Transverse colon (tissue), 4 donors: ENCODE results near the gene TOMM70. TPM values are rescaled to one million over a fixed set of nuclear protein-coding genes. Genes with fewer than 3 reads are reported as not detected.

Experiments
- DNase-seq: peaks from one replicate; pipeline ENCODE4 v3.0.0-alpha.2; 2019
- H3K27ac ChIP-seq, 4 donors: fragments of 200-600 bp; sonication (generic); 2 replicates each; pipeline ENCODE4 v1.5.1; 2016 to 2018; ENCODE audit warnings: inconsistent platforms in 4 of 4
- H3K27me3 ChIP-seq: fragments of 200-600 bp; sonication (generic); 2 replicates; pipeline ENCODE4 v1.5.1; 2017; ENCODE audit warnings: inconsistent platforms
- H3K36me3 ChIP-seq, 4 donors: fragments of 200-600 bp; sonication (generic); 2 replicates each; pipeline ENCODE4 v1.5.1; 2017 to 2019; ENCODE audit warnings: inconsistent platforms in 4 of 4
- H3K4me1 ChIP-seq, 4 donors: fragments of 200-600 bp; sonication (generic); 2 replicates each; pipeline ENCODE4 v1.5.1; 2017 to 2020; ENCODE audit warnings: inconsistent platforms in 4 of 4
- H3K4me3 ChIP-seq, 4 donors: fragments of 200-600 bp; sonication (generic); 1 replicate in 1 of 4; 2 replicates in 3 of 4; pipeline versions ENCODE4 v1.5.1 to v1.6.1; 2017 to 2019; ENCODE audit warnings: inconsistent platforms in 4 of 4
- H3K9me3 ChIP-seq, 2 donors: fragments of 200-600 bp; sonication (generic); 2 replicates each; pipeline ENCODE4 v1.5.1; 2017 to 2019; ENCODE audit warnings: inconsistent platforms in 2 of 2
- CTCF ChIP-seq, 5 experiments: fragments of 200-600 bp in 3 of 5; fragments of 450-650 bp in 2 of 5; sonication (generic) in 3 of 5; IDR thresholded peaks; 1 replicate in 2 of 5; 2 replicates in 3 of 5; pipeline ENCODE4 v1.5.1; 2016 to 2017; ENCODE audit warnings: antibody characterized with exemption in 5 of 5, inconsistent platforms in 3 of 5, mild to moderate bottlenecking in 2 of 5, moderate library complexity in 1 of 5
- EP300 ChIP-seq: sonication (generic); formaldehyde crosslinking; IDR thresholded peaks from one replicate; pipeline ENCODE4 v1.6.1; 2017; ENCODE audit warnings: antibody characterized with exemption, low read depth
- POLR2A ChIP-seq: fragments of 450-650 bp; IDR thresholded peaks from one replicate; pipeline ENCODE4 v1.6.1; 2016; ENCODE audit warnings: antibody characterized with exemption, mild to moderate bottlenecking, moderate library complexity
- POLR2AphosphoS5 ChIP-seq, 3 donors: sonication (generic); formaldehyde crosslinking; IDR thresholded peaks; one replicate each; pipeline ENCODE4 v1.6.1; 2016; ENCODE audit warnings: antibody characterized with exemption in 3 of 3
- WGBS, 2 donors: methylation state at CpG; one replicate each; pipeline ENCODE4 v1.1.5; 2018; ENCODE audit warnings: low coverage in 1 of 2; 5-methylcytosine and 5-hydroxymethylcytosine counted together
- in situ Hi-C, 4 donors: fragments of 200-750 bp; cut with MboI; loops; one replicate each; pipeline versions ENCODE4 v1.15.0 to v1.15.1; 2017; ENCODE audit warnings: low sequenced_read_pairs in 3 of 4, low pct_ligation_motif_present in 1 of 4, low pct_unique_long_range_greater_than_20kb in 1 of 4
- intact Hi-C: fragments of 100-400 bp; cut with DNase I; formaldehyde crosslinking; loops from one replicate; pipeline ENCODE4 v1.15.1; 2023; ENCODE audit warnings: low total_unique reads
- total RNA-seq, 4 donors: library from RNA; depleted of rRNA; stranded (reverse); fragments of >200 nt; gene quantifications; one replicate each; pipeline ENCODE4 v1.1.0, GENCODE V29; 2016

The TOMM70 gene
- total RNA-seq, 4 donors from 2014 or later = 13.1 to 38.1 (median 33.0) TPM

GRCh38 chr3:100411091-100411982 lies 10.4 kb upstream of the TOMM70 start:
- Histone ChIP-seq H3K4me3 (no peak overlapping the region), H3K36me3 (peaks cover 0 to 11% (median 0%) of the 10 kb centered on the region in 4 donors), H3K27ac (no peak overlapping the region), H3K27me3 (no peaks in the 10 kb centered on the region), H3K4me1 (peaks cover 0 to 5% (median 0%) of the 10 kb centered on the region in 4 donors), H3K9me3 (peaks cover 0 to 9% of the 10 kb centered on the region in 2 donors)
- no peak for DNase-seq
- in situ Hi-C loops = no loop called here
- 97 to 100% methylated on average over 2 of the region's 2 CpGs for WGBS, 2 donors
- TF ChIP-seq POLR2AphosphoS5 (IDR thresholded peaks at IDR 0.05) (no peak), CTCF (IDR thresholded peaks at IDR 0.05) (no peak), POLR2A (no peak), EP300 (no peak)
- intact Hi-C loops = no loop called here

- no peak for TF ChIP-seq CTCF (IDR thresholded peaks at IDR 0.05)
- no peak for TF ChIP-seq EP300
- TF ChIP-seq POLR2A = no peak
- no peak for TF ChIP-seq POLR2AphosphoS5 (IDR thresholded peaks at IDR 0.05)
- no peak for DNase-seq
- H3K27me3 ChIP-seq = no peaks in the 10 kb centered on the region
- 86 to 96% methylated on average over 1 to 4 of the region's 4 CpGs for WGBS, 2 donors
- H3K4me1 ChIP-seq = peaks cover 0 to 12% (median 5%) of the 10 kb centered on the region in 4 donors
- in situ Hi-C loops = no loop called here
- H3K27ac ChIP-seq = no peak overlapping the region
- H3K4me3 ChIP-seq = no peak overlapping the region
- intact Hi-C loops = no loop called here
- peaks cover 0 to 11% (median 0%) of the 10 kb centered on the region in 4 donors for H3K36me3 ChIP-seq
- peaks cover 0 to 9% of the 10 kb centered on the region in 2 donors for H3K9me3 ChIP-seq
These were observed 7.2 kb upstream of the TOMM70 start for GRCh38 chr3:100407977-100408532.

DNA sequence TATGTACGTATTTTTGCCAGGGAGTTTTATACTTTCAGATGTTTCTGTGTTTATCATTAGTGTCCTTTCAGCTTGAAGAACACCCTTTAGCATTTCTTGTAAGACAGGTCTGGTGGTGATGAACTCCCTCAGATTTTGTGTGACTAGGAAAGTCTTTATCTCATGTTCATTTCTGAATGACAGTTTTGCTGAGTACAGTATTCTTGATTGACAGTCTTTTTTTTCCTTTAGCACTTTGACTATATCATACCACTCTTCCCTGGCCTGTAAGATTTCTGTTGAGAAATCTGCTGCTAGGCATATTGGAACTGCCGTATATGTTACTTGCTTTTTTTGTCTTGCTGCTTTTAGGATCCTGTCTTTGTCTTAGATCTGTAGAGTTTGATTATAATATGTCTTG lies 6.3 kb upstream of the TOMM70 start:
- no peak for DNase-seq
- in situ Hi-C loops = no loop called here

More for the DNA sequence above, 6.3 kb upstream of the TOMM70 start:
- Histone ChIP-seq H3K9me3 (peaks cover 0 to 9% of the 10 kb centered on the region in 2 donors), H3K36me3 (peaks cover 0 to 11% (median 0%) of the 10 kb centered on the region in 4 donors), H3K27me3 (no peaks in the 10 kb centered on the region), H3K27ac (no peak overlapping the region), H3K4me1 (peaks cover 0 to 21% (median 14%) of the 10 kb centered on the region in 4 donors), H3K4me3 (no peak overlapping the region)
- intact Hi-C loops = no loop called here
- no peak for TF ChIP-seq EP300
- TF ChIP-seq CTCF (IDR thresholded peaks at IDR 0.05) = no peak
- no peak for TF ChIP-seq POLR2AphosphoS5 (IDR thresholded peaks at IDR 0.05)
- TF ChIP-seq POLR2A = no peak
- WGBS, 2 donors = 63 to 76% methylated on average over 2 of the region's 2 CpGs
